Lung (tissue), 12 donors: ENCODE measurements around the gene CGNL1. TPM values are rescaled to one million over a fixed set of nuclear protein-coding genes. Genes with fewer than 3 reads are reported as not detected.

Experiments
- ATAC-seq: fragments of 200-7000 bp; cut with Tn5 transposase; one replicate; pipeline ENCODE4 v1.9.1; 2020; ENCODE audit warnings: moderate number of reproducible peaks; ENCODE audit not compliant: insufficient read depth, low FRiP score
- DNase-seq, 3 donors: peaks; one replicate each; pipeline ENCODE4 v3.0.0-alpha.2; 2013 to 2017
- H3K27ac ChIP-seq, 2 donors: one replicate each; pipeline ENCODE4 v1.5.1; 2013; ENCODE audit warnings: mild to moderate bottlenecking in 2 of 2, moderate library complexity in 2 of 2, control low read depth in 1 of 2, inconsistent platforms in 1 of 2, low read depth in 1 of 2, low read length in 1 of 2
- H3K27me3 ChIP-seq, 3 donors: one replicate each; pipeline ENCODE4 v1.5.1; 2013; ENCODE audit warnings: low read length in 2 of 3; ENCODE audit not compliant: control insufficient read depth in 3 of 3, insufficient read depth in 3 of 3
- H3K36me3 ChIP-seq, 4 donors: one replicate each; pipeline ENCODE4 v1.5.1; 2013; ENCODE audit warnings: low read length in 4 of 4, mild to moderate bottlenecking in 1 of 4, moderate library complexity in 1 of 4; ENCODE audit not compliant: control insufficient read depth in 4 of 4, insufficient read depth in 4 of 4
- H3K4me1 ChIP-seq, 5 donors: one replicate each; pipeline ENCODE4 v1.5.1; 2013; ENCODE audit warnings: low read length in 5 of 5, mild to moderate bottlenecking in 2 of 5, moderate library complexity in 1 of 5; ENCODE audit not compliant: control insufficient read depth in 5 of 5, insufficient read depth in 5 of 5
- H3K4me3 ChIP-seq: one replicate; pipeline ENCODE4 v1.5.1; 2013; ENCODE audit warnings: mild to moderate bottlenecking, control low read depth, moderate library complexity
- H3K9ac ChIP-seq, 2 donors: one replicate each; pipeline ENCODE4 v1.5.1; 2013; ENCODE audit warnings: low read length in 2 of 2, control low read depth in 1 of 2; ENCODE audit not compliant: insufficient read depth in 1 of 2
- H3K9me3 ChIP-seq, 4 donors: one replicate each; pipeline ENCODE4 v1.5.1; 2013; ENCODE audit warnings: low read length in 3 of 4, mild to moderate bottlenecking in 1 of 4, moderate library complexity in 1 of 4; ENCODE audit not compliant: control insufficient read depth in 4 of 4, insufficient read depth in 3 of 4
- WGBS, 2 donors: extraction: QIAGEN DNeasy Blood & Tissue Kit; methylation state at CpG; one replicate each; pipeline ENCODE4 v1.1.7; 2013; 5-methylcytosine and 5-hydroxymethylcytosine counted together
- polyA plus RNA-seq, 2 donors: library from polyadenylated mRNA; stranded (reverse); fragments of 200-250 nt; gene quantifications; one replicate each; pipeline ENCODE4 v1.2.1, GENCODE V29; 2013
- total RNA-seq, 2 donors: library from RNA; depleted of rRNA in 1 of 2; stranded (reverse); fragments of >200 nt in 1 of 2; gene quantifications; one replicate each; pipeline ENCODE4 v1.2.1, GENCODE V29; 2014 to 2021
- TF ChIP-seq, protein P1 (sequence below): IDR thresholded peaks from 2 replicates; pipeline ENCODE4 v1.5.1; 2012; ENCODE audit warnings: mild to moderate bottlenecking; ENCODE audit errors: control extremely low read depth, extremely low read depth
- donor health status: control.
- donor health status: control.
- donor health status: Bipolar disorder and iron deficiency.
- donor health status: healthy.
- donor health status: DM: yes; HTN: yes; CAD: no.

Gene CGNL1
- total and polyA plus RNA-seq, 4 donors, result 9.0 to 42.5 (median 22.9) TPM

DNA sequence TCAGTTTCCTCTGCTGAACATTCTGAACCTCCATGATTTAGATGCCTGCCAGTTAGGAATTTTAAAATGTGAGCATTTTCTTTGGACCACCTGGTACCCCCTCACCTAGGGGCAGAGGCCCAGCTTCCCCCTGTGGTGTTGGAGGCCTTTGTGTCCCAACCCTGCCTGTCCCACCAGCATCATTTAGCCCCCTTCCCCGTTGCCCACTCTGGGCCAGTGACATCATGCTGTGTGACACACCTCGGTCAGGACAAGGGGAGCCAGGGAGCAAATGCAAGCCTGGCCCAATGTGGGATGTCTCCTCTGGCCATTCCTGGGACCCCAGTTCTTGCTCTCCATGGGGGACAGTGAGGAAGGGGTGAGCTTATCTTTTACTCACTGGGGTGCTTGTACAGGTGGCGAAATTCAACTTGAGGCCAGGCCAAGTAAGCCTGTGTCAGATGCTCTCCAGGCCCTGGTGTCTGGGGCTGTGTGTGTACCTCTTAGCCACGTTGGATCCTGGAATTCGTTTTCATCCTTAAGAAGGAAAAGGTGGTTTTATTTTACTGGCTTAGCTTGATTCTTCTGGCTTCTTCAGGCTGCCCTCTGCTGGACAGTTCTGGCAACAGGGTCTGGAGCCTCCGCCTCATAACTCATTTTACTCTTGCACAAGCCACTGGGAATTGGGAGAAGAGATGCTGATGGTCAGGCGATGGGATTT lies 165.7 kb downstream of the CGNL1 start:
- no peaks in the 10 kb centered on the region for H3K9me3 ChIP-seq
- ATAC-seq (peak; percentile 63), DNase-seq (peak; percentile 81 to 87 (median 84))
- no peaks in the 10 kb centered on the region for H3K27me3 ChIP-seq
- H3K4me3 ChIP-seq, result no peak overlapping the region
- no peak overlapping the region for H3K27ac ChIP-seq
- H3K36me3 ChIP-seq, result peaks cover 0 to 7% (median 1%) of the 10 kb centered on the region in 4 donors
- H3K9ac ChIP-seq, result no peak overlapping the region
- 49 to 50% methylated on average over 7 of the region's 7 CpGs for WGBS, 2 donors
- H3K4me1 ChIP-seq, result peaks cover 0 to 3% (median 0%) of the 10 kb centered on the region in 5 donors
- TF ChIP-seq, protein P1, sequence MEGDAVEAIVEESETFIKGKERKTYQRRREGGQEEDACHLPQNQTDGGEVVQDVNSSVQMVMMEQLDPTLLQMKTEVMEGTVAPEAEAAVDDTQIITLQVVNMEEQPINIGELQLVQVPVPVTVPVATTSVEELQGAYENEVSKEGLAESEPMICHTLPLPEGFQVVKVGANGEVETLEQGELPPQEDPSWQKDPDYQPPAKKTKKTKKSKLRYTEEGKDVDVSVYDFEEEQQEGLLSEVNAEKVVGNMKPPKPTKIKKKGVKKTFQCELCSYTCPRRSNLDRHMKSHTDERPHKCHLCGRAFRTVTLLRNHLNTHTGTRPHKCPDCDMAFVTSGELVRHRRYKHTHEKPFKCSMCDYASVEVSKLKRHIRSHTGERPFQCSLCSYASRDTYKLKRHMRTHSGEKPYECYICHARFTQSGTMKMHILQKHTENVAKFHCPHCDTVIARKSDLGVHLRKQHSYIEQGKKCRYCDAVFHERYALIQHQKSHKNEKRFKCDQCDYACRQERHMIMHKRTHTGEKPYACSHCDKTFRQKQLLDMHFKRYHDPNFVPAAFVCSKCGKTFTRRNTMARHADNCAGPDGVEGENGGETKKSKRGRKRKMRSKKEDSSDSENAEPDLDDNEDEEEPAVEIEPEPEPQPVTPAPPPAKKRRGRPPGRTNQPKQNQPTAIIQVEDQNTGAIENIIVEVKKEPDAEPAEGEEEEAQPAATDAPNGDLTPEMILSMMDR, result peak; percentile 49

DNA sequence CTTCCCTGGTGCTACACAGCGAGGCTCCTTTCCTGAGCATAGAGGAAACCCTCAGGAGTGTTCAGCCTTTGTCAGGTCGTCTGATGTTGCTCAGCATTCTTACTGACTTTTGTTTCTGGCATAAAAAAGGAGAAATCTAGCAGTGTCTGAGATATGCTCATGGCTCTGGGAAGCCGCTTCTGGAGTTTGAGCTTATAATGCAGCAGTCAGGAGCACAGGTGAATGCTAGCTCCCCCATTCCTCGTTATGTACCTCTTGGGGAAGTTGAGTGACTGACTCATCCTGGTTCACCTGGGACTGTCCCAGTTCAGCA lies 166.2 kb downstream of the CGNL1 start:
- 32 to 50% methylated on average over 4 of the region's 4 CpGs for WGBS, 2 donors
- Histone ChIP-seq H3K27me3 (no peaks in the 10 kb centered on the region), H3K36me3 (peaks cover 0 to 7% (median 1%) of the 10 kb centered on the region in 4 donors), H3K9me3 (no peaks in the 10 kb centered on the region), H3K9ac (no peak overlapping the region), H3K4me3 (no peak overlapping the region), H3K4me1 (peaks cover 0 to 3% (median 0%) of the 10 kb centered on the region in 5 donors), H3K27ac (no peak overlapping the region)
- TF ChIP-seq, protein P1, result no peak
- no peak for DNase-seq
- no peak for ATAC-seq

DNA sequence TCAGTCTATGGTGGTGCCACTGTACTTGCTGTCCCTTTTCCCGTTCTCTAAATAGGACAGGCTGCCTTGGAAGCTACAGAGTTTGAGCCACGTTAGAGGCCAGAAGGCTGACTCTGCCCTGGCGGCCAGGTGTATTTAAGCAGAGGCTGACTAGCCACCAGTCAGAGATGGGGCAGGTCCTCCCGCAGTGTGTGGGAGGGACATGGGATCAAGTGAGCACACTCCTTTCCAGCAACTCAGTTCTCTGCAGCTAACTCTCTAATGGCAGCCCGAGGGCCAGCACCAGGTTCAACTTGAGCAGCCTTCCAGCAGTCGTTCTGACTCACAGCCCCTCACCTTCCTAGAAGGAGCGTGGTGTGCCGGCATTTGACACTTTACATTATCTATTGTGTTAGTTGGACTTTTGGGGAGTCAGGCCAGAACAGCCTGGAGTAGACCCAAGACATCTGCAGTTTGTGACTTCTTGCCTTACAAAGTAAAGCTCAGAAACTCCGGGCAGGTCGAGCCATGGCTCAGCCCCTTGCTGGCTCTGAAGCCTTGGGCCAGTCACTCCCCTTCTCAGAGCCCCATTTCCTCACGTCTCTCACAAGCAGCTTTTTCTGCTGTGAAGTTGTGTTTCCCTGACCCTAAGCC lies 168.7 kb downstream of the CGNL1 start:
- TF ChIP-seq, protein P1, result no peak
- no peak overlapping the region for H3K27ac ChIP-seq
- no peak overlapping the region for H3K4me3 ChIP-seq
- WGBS, 2 donors, result 89 to 91% methylated on average over 11 of the region's 11 CpGs
- ATAC-seq (no peak), DNase-seq (no peak)
- H3K4me1 ChIP-seq, result peaks cover 0 to 8% (median 0%) of the 10 kb centered on the region in 5 donors
- peaks cover 0 to 6% (median 1%) of the 10 kb centered on the region in 4 donors for H3K36me3 ChIP-seq
- H3K27me3 ChIP-seq, result no peaks in the 10 kb centered on the region
- no peaks in the 10 kb centered on the region for H3K9me3 ChIP-seq
- no peak overlapping the region for H3K9ac ChIP-seq
